CMK (cell line): ENCODE data around the gene NOD1.
"Not testable (repeated sequence)": the region's sequence is repeated elsewhere in the genome, so short reads cannot be mapped to it uniquely, and the experiment has no call there.

Experiments
- DNase-seq: peaks from one replicate; pipeline ENCODE4 v3.0.0-alpha.2; 2010; ENCODE audit warnings: low read depth

NOD1 gene

GRCh38 chr7:30478349-30479201, at the start of gene NOD1:
Gene NOD1 (minus strand): TSS chr7:30478784. CDS start chr7:30456921, 21,863 bp downstream.
- peak; percentile 15 for DNase-seq

GRCh38 chr7:30527297-30527696, 48.7 kb upstream of the NOD1 start:
- not testable (repeated sequence) for DNase-seq

- no peak for DNase-seq
Observed at GRCh38 chr7:30526163-30526562, 47.6 kb upstream of the NOD1 start.

- DNase-seq: no peak
Observed at GRCh38 chr7:30525429-30525828, 46.8 kb upstream of the NOD1 start.

GRCh38 chr7:30524545-30524944, 46.0 kb upstream of the NOD1 start:
- DNase-seq: no peak

- DNase-seq: no peak
Observed at GRCh38 chr7:30523466-30523865, 44.9 kb upstream of the NOD1 start.

- DNase-seq: no peak
Observed at GRCh38 chr7:30522159-30522558, 43.6 kb upstream of the NOD1 start.

GRCh38 chr7:30521532-30521931, 42.9 kb upstream of the NOD1 start:
- DNase-seq: no peak

GRCh38 chr7:30519122-30519521, 40.5 kb upstream of the NOD1 start:
- no peak for DNase-seq

- DNase-seq: no peak
Observed at GRCh38 chr7:30515761-30516160, 37.2 kb upstream of the NOD1 start.

- no peak for DNase-seq
Observed at GRCh38 chr7:30514776-30515175, 36.2 kb upstream of the NOD1 start.

GRCh38 chr7:30514177-30514576, 35.6 kb upstream of the NOD1 start:
- no peak for DNase-seq

GRCh38 chr7:30513762-30514161, 35.2 kb upstream of the NOD1 start:
- no peak for DNase-seq

GRCh38 chr7:30511973-30512662, 33.5 kb upstream of the NOD1 start:
- DNase-seq: no peak

GRCh38 chr7:30511494-30511893, 32.9 kb upstream of the NOD1 start:
- DNase-seq: no peak

- DNase-seq: no peak
Observed at GRCh38 chr7:30510124-30511075, 31.8 kb upstream of the NOD1 start.

GRCh38 chr7:30509171-30509857, 30.7 kb upstream of the NOD1 start:
- DNase-seq: not testable (repeated sequence)

- DNase-seq: not testable (repeated sequence)
Observed at GRCh38 chr7:30507346-30507900, 28.8 kb upstream of the NOD1 start.

- no peak for DNase-seq
Observed at GRCh38 chr7:30505174-30505697, 26.7 kb upstream of the NOD1 start.

- peak; percentile 93 for DNase-seq
Observed at GRCh38 chr7:30504301-30505173, 26.0 kb upstream of the NOD1 start, which contains the start of gene GGCT. Gene GGCT (minus strand): TSS chr7:30504829. CDS start chr7:30504709, 120 bp downstream.
